SIG-M5 treated with dmso at 0.1 percent for 504 hours (cell line): ENCODE measurements around the gene HDAC8.

Experiments
- DNase-seq: peaks from one replicate; lab custom pipeline; 2025; ENCODE audit not compliant: unreplicated experiment; lab: John Stamatoyannopoulos, UW

HDAC8 gene

GRCh38 chrX:72299891-72300630, 272.6 kb downstream of the HDAC8 start:
- no peak for DNase-seq

- DNase-seq, result peak; percentile 19
These were observed 274.5 kb downstream of the HDAC8 start for GRCh38 chrX:72297953-72298730.

- DNase-seq, result no peak
These were observed 275.7 kb downstream of the HDAC8 start for GRCh38 chrX:72296991-72297390.

- DNase-seq, result no peak
These were observed 276.9 kb downstream of the HDAC8 start for GRCh38 chrX:72295745-72296144.

DNA sequence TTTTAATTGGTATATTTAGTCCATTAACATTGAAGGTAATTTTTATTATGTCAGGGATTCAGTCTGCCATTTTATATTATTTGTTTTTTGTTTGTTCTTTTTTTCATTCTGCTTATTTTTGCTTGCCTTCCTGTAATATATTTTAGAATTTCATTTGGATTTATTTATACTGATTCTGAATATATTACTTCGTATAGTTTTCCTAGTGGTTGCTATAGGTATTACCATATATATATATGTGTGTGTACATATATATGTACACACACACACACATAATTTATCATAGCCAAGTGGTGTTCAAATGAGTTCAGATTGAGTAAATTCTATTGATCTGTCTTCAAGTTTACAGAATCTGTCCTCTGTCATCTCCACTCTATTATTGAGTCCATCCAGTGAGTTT, 278.1 kb downstream of the HDAC8 start:
- no peak for DNase-seq

DNA sequence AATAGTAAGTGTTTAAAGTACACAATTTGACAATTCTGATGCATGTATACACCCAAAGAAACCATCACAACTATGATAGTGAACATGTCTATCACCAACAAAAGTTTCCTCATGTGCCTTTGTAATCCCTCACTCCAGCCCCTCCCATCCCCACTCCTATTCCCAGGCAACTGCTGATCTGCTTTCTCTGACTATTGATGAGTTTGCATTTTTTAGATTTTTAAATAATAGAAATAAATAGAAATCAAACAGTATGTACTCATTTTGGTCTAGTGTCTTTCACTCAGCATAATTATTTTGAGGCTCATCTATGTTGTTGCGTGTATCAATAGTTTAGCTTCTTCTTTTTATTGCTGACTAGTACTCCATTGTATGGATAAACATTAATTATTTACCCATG, 290.3 kb downstream of the HDAC8 start:
- no peak for DNase-seq

DNA sequence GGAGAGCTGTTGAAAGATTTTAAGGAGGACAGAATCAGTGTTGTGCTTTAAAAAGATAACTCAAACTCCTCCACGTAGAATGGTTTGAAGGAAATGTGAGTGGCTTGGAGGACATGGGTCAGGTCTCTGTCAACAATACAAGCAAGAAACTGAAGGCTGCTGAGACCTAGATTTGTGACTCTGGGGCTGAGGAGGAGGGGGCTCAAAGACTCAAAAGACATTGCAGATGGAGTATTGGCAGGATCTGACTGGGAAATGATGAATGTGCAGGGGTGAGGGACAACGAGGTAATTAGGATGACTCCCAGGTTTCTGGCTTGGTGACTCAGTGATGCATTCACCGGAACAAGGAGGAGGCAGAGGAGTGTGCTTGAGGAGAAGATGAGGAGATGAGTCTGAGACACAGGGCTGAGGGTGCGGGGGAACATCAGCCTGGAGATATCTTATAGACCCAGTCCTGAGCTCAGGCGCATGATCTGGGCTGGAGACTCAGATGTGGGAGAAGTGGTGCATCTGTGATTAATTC, 292.3 kb downstream of the HDAC8 start:
- no peak for DNase-seq
